NCI-H2171 (cell line): Measurements from ENCODE around the gene OLFM1.
A peak's percentile ranks its signal among the peaks of the same experiment; 100 is the strongest.
"Not testable (repeated sequence)": the region's sequence is repeated elsewhere in the genome, so short reads cannot be mapped to it uniquely, and the experiment has no call there.

Source experiments
- DNase-seq: peaks from one replicate; lab custom pipeline; 2025; lab: John Stamatoyannopoulos, UW

OLFM1 gene

GRCh38 chr9:135060461-135061116, 26.9 kb upstream of the OLFM1 start:
- DNase-seq, result no peak

GRCh38 chr9:135061441-135061840, 26.0 kb upstream of the OLFM1 start:
- no peak for DNase-seq

GRCh38 chr9:135062254-135062653, 25.2 kb upstream of the OLFM1 start:
- DNase-seq, result no peak

- not testable (repeated sequence) for DNase-seq
Measured at GRCh38 chr9:135063466-135063865, 24.0 kb upstream of the OLFM1 start.

DNA sequence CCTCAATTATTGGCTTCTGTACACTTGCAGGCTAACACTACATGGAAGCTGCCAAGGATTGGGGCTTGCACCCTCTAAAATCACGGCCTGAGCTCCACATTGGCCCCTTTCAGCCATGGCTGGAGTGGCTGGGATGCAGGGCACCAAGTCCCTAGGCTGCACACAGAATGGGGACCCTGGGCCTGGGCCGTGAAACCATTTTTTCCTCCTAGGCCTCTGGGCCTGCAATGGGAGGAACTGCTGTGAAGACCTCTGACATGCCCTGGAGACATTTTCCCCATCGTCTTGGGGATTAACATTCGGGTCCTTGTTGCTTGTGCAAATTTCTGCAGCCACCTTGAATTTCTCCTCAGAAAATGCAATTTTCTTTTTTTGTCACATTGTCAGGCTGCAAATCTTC, 23.6 kb upstream of the OLFM1 start:
- DNase-seq, result not testable (repeated sequence)

DNA sequence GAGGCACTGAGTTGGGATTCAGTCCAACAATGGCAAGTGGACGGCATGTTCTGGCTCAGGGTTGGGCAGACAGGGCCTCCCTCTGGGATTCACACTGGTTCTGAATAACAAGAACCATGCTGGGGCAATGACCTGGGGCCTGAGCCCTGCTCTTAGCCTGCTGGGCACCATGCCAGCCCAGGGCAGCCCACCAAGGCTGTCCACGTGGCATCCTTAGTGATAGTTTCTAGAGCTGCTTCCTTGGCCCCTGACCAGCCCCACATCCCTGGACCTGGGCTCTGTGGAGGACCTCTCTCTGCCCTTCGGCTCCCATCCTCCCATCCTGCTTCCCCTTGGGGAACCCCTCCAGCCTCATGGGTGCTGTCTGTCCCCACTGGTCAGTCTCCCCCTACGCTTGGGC, 22.3 kb upstream of the OLFM1 start:
- no peak for DNase-seq

DNA sequence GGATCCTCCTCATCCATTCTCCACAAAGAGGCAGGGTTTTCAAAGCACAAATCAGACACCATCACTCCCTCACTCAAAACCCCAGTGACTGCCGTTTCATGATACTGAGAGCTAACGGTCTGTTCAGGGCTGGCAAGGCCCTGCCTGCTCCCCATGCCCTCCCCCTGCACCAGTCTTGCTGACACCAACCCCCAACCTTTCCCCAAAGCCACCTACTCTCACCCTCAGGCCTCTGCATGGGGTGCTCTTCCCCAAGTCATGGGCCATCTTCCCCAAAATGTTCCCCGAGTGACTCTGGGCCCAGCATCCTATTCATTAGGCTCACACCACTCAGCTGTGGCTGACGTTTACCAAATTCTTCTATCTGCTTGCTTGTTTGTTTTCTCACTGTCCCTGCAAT, 21.7 kb upstream of the OLFM1 start:
- DNase-seq, result no peak

DNA sequence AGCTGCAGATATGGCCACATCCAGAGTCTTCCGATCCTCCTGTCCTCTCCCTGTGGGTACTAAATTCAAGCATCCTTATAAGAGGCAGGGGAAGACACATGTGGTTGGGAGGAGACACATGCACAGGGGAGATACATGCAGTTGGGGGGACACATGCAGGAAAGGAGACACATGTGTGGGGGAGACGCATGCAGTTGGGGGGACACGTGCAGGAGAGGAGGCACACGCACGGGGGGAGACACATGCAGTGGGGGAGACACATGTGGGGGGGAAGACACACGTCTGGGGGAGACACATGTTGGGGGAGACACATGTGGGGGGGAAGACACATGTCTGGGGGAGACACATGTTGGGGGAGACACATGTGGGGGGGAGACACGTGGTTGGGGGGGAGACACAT, 21.2 kb upstream of the OLFM1 start:
- DNase-seq, result no peak

- no peak for DNase-seq
Measured at GRCh38 chr9:135067096-135067710, 20.3 kb upstream of the OLFM1 start.

DNA sequence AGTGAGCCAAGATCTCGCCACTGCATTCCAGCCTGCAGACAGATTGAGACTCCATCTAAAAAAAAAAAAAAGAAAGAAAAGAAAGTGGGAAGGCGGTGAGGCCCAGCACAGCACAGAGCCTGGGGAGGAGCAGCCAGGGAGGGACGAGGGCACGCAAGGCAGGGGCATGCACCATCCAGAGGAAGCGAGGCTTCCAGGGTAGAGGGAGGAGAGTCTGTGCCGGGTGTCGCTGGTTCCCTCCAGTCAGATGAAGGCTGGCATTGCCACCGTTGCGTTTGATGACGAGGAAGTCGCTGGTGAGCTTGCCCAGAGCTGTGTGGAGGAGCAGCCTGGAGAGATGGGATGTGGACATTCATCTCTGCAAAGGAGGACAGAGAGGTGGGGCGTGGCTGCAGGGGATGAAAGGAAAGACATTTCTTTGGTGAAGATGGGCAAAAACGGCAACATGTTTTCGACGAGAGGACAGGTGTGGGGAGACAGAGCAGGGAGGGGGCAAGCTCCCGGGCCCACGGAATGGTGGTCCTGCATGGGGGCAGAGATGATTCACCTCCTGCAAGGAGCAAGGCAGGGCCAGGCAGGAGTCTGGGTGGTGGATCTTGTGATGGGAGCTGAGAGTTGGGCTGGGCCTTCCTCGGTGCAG, 18.6 kb upstream of the OLFM1 start:
- no peak for DNase-seq

DNA sequence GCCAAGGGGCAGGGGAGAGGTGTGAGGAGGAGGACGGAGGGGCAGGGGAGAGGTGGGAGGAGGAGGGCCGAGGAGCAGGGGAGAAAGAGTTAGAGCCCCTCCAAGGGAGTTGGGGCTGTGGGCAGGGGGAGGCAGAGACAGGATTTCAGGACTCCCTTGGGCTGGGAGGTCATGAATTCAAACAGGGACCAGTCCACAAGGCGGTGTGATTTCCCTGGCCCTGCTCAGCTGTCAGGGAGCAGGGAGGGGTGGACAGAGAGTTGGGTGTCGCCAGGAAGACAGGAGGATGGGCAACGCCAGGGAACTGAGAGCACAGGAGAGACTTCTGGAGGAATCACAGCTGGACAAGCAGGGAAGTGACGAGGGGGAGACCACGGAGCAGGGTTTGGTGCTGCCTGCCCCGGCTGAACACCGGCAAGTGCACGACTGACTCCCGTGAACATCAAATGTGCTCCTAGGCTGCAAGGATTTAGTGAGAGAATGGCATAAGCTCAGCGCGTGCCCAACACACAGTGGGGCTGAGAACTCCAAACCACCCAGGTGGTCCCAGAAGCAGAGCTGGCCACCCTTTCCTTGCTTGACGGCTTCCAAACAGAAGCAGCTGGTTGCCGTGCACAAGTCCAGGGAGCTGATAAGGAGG, 17.8 kb upstream of the OLFM1 start:
- DNase-seq, result no peak

GRCh38 chr9:135070198-135070951, 17.1 kb upstream of the OLFM1 start:
- DNase-seq, result peak; percentile 69

DNA sequence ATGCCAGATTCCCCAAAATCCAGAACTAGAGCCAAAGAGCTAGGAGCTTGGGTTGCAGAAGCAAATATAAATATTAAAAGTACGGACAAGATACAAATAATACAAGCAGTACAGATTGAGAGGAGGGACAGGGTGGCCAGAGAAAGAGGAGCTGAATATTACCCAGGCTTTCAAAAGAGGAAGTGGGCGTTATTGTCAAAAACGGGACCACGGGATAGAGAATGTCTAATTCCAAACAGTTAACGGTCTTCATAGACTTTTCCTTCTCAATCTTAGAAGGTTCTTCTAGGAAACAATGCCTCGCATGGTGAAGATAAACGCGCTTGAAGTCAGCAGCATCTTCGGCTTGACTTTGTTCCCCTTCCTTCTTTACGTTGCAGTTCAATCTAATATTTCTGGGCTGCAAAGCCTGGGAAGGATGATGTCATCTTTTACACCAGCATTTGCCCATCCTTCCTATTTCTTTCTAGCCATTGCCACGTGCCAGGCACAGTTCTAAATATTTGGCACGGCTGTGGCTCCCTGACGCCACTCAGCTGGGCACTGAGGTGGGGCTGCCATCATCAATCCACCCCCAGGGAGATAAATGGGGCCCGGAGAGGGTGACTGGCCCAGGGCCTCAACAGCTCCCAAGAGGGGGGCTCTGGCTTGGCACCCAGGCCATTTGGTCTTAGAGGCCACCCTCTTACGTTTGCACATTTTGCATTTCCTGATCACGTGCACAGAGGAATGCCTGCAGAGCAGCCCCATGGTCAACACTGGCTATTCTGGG, 16.3 kb upstream of the OLFM1 start:
- no peak for DNase-seq

- no peak for DNase-seq
Measured at GRCh38 chr9:135073081-135073740, 14.3 kb upstream of the OLFM1 start.

DNA sequence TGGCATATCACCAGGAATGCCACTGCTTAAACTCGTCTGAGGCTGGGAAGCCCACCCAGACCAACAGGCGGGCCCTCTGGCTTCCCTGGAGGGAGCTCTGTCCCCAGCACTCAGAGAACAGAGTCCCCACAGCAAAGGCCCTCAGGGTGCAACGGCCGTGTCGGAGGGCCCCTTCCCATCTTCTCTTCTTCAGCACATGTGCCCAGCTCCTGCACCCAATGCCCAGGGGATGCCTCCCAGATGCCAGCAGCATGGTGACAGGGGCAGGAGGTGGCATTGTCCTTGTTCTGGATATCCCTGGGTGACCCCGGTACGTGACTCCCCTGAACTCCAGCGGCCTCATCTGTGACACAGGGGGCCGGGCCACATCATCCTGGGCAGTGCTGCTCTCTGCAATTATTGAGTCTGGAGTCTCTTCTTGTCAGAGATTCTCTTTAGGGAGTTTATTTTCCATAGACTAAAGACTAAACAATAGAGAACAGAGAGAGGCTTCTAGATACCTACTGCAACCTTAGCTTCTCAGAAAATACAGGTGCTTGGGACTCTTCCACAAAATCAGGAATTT, 13.6 kb upstream of the OLFM1 start:
- DNase-seq, result no peak

- DNase-seq, result no peak
Measured at GRCh38 chr9:135074354-135075233, 12.9 kb upstream of the OLFM1 start.

DNA sequence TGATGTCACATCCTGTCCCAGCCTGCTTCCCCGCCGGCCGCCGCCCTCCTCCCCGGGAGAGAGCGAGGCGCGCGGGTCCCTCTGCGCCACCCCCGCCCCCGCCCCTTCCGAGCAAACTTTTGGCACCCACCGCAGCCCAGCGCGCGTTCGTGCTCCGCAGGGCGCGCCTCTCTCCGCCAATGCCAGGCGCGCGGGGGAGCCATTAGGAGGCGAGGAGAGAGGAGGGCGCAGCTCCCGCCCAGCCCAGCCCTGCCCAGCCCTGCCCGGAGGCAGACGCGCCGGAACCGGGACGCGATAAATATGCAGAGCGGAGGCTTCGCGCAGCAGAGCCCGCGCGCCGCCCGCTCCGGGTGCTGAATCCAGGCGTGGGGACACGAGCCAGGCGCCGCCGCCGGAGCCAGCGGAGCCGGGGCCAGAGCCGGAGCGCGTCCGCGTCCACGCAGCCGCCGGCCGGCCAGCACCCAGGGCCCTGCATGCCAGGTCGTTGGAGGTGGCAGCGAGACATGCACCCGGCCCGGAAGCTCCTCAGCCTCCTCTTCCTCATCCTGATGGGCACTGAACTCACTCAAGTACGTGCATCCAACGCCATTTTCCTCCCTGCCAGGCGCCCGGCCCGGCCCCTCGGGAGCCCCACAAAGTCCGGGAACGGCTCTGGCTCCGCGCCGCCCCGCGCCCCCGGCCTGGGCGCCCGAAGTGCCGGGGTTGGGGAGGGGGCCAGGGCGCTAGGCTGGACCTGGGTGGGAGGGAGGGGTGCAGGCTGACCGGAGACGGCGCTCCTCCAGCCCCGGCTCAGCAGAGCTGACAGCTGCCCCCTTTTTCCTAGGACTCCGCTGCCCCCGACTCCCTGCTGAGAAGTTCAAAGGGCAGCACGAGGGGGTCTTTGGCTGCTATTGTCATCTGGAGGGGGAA, 12.0 kb upstream of the OLFM1 start:
- peak; percentile 98 for DNase-seq

GRCh38 chr9:135076143-135076875, 11.2 kb upstream of the OLFM1 start:
- no peak for DNase-seq
